ENCODE results near the gene KRT27.

GRCh38 chr17:40818343-40818732 lies 36.0 kb upstream of the KRT27 start:
- TF ChIP-seq POLR2A (IDR thresholded peaks at IDR 0.05) (no peak), CTCF (IDR thresholded peaks at IDR 0.05) (no peak)

All from adrenal gland (tissue), 5 donors.